ENCODE results near the gene NTRK2.

NTRK2 gene

DNA sequence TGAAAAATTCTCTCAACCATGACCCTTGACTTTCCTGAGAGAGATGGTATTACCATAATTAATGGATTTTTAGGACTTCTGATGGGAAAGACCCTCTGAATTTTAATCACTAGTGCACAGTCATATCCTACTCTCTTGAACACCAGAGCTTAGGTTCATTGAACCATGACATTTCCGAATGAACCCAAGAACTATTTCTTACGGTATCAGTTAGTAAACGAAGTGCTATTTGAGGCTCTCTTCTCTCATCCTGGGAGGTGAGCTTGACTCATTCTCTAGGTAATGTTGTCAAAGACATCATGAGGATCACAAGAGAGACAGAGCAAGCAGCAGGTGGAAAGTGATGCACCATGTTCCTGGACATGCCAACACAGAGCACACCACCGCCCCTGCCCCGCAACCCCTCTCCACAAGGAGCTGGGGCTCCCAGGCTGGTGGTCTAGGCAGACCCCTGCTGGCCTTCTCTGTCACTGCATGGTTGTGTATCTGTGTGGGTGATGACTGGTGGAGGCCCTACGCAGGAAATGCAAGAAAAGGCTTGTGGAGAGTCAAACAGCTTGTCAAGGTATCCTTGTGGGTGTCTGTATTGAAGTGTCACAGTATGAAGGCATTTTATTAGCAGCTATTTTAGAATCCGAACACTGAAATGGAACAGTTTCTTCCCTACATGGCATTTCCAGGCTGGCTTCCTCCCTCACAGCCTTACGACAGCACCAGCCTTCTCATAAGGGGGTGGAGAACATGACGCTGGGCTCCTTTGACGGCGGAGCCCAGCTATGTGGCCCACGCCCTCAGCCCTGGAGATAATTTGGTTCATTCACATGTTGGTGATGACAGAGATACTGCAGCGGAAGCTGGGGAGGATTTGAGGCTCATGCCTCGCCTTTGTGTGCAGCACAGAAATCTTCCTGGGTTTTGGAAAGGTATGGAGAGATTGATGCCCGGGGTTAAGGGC, 297.6 kb downstream of the NTRK2 start:
- H3K4me3 ChIP-seq (ENCODE audit: low read length): no peak overlapping the region
- TF ChIP-seq, protein P1, sequence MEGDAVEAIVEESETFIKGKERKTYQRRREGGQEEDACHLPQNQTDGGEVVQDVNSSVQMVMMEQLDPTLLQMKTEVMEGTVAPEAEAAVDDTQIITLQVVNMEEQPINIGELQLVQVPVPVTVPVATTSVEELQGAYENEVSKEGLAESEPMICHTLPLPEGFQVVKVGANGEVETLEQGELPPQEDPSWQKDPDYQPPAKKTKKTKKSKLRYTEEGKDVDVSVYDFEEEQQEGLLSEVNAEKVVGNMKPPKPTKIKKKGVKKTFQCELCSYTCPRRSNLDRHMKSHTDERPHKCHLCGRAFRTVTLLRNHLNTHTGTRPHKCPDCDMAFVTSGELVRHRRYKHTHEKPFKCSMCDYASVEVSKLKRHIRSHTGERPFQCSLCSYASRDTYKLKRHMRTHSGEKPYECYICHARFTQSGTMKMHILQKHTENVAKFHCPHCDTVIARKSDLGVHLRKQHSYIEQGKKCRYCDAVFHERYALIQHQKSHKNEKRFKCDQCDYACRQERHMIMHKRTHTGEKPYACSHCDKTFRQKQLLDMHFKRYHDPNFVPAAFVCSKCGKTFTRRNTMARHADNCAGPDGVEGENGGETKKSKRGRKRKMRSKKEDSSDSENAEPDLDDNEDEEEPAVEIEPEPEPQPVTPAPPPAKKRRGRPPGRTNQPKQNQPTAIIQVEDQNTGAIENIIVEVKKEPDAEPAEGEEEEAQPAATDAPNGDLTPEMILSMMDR (conservative IDR thresholded peaks at IDR 0.05; ENCODE audit: low read depth, low read length): peak; percentile 18
- no peak for DNase-seq (ENCODE audit: low read depth)

DNA sequence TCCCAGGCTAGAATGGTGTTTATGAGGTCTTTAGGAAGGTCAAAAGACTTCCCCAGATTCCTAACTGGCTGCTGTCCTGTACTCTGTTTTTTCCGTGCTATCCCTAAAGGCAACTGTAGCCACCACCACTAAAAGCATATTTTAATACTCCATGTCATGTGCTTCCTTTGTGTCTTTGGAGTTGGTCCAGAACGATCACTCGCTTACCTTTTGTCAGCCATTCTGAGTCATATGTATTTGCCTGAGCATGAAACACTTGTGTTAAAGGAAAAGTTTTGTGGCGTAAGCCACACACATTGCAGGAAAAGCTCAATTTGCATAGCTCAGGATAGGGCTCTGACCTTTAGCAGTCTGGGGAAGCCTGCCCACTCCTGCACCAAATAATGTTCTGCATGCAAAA, 299.6 kb downstream of the NTRK2 start:
- TF ChIP-seq, protein P1 (conservative IDR thresholded peaks at IDR 0.05; ENCODE audit: low read depth, low read length): no peak
- H3K4me3 ChIP-seq (ENCODE audit: low read length): no peak overlapping the region
- no peak for DNase-seq (ENCODE audit: low read depth)

DNA sequence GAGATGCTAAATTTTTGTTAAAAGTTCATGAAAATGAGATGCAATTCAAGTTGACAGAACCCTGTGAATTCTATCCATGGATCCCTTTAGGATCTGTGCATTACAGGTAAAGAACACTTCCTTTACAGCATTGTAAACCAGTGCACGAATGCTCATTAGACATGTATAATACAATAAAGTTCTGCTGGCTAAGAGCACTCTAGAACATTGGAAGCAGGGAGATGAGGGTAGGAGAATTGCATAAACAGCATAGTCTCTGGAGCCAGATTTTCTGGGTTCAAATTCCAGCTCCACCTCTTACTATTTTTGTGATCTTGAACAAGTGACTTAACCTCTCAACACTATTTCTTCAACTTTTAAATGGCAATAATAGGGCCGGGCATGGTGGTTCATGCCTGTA, 300.2 kb downstream of the NTRK2 start:
- no peak overlapping the region for H3K4me3 ChIP-seq (ENCODE audit: low read length)
- no peak for DNase-seq (ENCODE audit: low read depth)
- TF ChIP-seq, protein P1 (conservative IDR thresholded peaks at IDR 0.05; ENCODE audit: low read depth, low read length): no peak

DNA sequence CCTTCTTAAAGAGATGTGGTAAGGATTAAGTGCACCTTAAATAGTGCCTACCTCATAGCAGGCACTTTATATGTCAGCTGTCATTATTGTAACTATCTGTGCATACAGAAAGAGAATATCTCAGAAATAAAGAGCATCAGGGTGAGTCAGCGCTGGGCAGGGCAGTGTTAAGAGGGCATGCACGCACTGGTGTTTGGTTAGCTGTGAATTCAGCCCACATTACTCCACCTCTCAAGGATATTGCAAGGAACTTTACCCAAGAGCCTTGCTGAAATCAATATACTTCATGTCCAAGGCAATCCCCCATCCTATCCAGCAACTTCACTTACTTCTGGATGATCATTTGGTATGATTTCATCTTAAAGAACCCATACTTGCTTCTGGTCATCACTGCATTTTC, 300.9 kb downstream of the NTRK2 start:
- H3K4me3 ChIP-seq (ENCODE audit: low read length): no peak overlapping the region
- TF ChIP-seq, protein P1 (conservative IDR thresholded peaks at IDR 0.05; ENCODE audit: low read depth, low read length): no peak
- DNase-seq (ENCODE audit: low read depth): no peak

DNA sequence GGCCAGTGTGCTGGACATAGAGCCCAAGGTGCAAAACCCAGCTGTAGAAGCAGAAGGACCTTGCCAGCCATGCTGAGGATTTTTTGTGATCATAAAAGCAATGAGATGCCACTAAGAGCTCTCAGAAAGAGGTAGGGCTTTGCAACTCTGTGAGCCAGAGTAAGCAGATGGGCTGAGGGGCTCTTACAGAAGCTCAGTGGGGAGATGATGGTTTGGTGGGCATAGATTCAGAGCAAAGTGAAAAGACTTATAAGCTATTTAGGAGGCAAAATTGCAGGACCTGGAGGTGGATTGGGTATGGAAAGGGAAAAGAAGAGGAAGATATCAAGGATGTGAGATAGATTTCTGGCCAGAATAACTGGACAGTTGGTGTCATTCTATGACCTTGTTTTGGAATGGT, 302.0 kb downstream of the NTRK2 start:
- no peak for DNase-seq (ENCODE audit: low read depth)
- H3K4me3 ChIP-seq (ENCODE audit: low read length): no peak overlapping the region
- TF ChIP-seq, protein P1 (conservative IDR thresholded peaks at IDR 0.05; ENCODE audit: low read depth, low read length): no peak

DNA sequence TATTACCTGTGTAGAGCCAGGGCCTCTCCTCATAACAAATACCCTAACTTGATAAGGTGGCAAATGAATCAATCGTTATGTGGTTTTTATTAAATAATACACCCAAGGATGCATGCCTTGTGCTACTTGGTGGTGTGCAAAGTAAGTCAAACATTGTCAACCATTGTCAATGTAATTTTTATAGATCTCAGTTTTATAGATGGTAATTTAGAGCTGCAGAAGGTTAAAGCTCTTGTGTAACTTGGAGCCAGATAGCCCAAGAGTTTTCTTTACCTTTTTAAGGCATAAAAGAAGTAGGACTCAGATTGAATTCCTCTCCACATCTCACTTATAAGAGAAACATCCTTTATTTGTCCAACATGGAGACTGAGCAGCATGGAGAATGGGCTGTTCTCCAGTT, 304.7 kb downstream of the NTRK2 start:
- H3K4me3 ChIP-seq (ENCODE audit: low read length): no peak overlapping the region
- DNase-seq (ENCODE audit: low read depth): no peak
- TF ChIP-seq, protein P1 (conservative IDR thresholded peaks at IDR 0.05; ENCODE audit: low read depth, low read length): no peak

DNA sequence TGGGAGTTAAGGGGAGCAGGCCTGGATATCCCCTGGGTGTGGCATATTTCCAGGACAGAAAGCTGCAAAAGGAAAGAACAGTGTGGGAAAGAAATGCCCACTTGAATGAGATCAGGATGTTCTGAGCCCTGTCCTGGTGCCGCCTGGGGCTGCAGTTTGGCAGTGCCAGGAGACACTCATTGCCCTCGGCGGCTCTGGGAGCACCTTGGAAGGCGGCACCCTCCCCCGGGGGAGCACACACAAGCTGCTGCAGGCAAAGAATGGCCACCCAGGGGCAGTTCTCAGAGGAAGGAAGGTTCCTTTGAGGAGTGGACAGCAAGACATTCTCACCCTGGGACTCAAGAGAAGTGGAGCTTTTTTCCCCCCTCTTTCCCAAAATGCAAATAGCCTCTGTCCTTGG, 305.3 kb downstream of the NTRK2 start:
- no peak for DNase-seq (ENCODE audit: low read depth)
- H3K4me3 ChIP-seq (ENCODE audit: low read length): no peak overlapping the region
- TF ChIP-seq, protein P1 (conservative IDR thresholded peaks at IDR 0.05; ENCODE audit: low read depth, low read length): no peak
